NCI-H82 treated with DMSO at 0.1 percent for 48 hours (cell line): ENCODE results near the gene PEPD.

Source experiments
- DNase-seq: peaks from one replicate; lab custom pipeline; 2025; ENCODE audit not compliant: unreplicated experiment; lab: John Stamatoyannopoulos, UW

The PEPD gene

GRCh38 chr19:33339016-33339984 lies 182.3 kb downstream of the PEPD start:
- no peak for DNase-seq
